B cell (primary cell): ENCODE measurements around the gene TNIK.
"Not testable (repeated sequence)": the region's sequence is repeated elsewhere in the genome, so short reads cannot be mapped to it uniquely, and the experiment has no call there.

Source experiments
- EZH2 ChIP-seq: IDR thresholded peaks from 2 replicates; pipeline ENCODE4 v1.6.1; 2012; ENCODE audit warnings: borderline replicate concordance, low read depth, mild to moderate bottlenecking, moderate library complexity, low read length; ENCODE audit not compliant: insufficient read depth, poor library complexity, severe bottlenecking
- TF ChIP-seq, protein P1 (sequence below): fragments of 200-600 bp; IDR thresholded peaks from one replicate; pipeline ENCODE4 v1.8.0; 2022; ENCODE audit warnings: antibody characterized with exemption, mild to moderate bottlenecking

- TF ChIP-seq, protein P1, sequence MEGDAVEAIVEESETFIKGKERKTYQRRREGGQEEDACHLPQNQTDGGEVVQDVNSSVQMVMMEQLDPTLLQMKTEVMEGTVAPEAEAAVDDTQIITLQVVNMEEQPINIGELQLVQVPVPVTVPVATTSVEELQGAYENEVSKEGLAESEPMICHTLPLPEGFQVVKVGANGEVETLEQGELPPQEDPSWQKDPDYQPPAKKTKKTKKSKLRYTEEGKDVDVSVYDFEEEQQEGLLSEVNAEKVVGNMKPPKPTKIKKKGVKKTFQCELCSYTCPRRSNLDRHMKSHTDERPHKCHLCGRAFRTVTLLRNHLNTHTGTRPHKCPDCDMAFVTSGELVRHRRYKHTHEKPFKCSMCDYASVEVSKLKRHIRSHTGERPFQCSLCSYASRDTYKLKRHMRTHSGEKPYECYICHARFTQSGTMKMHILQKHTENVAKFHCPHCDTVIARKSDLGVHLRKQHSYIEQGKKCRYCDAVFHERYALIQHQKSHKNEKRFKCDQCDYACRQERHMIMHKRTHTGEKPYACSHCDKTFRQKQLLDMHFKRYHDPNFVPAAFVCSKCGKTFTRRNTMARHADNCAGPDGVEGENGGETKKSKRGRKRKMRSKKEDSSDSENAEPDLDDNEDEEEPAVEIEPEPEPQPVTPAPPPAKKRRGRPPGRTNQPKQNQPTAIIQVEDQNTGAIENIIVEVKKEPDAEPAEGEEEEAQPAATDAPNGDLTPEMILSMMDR = not testable (repeated sequence)
- TF ChIP-seq EZH2 = not testable (repeated sequence)
Observed at GRCh38 chr3:171241655-171242054, 218.6 kb downstream of the TNIK start.
